Progenitor cell of endocrine pancreas (in vitro differentiated cells): Measurements from ENCODE around the gene TEX264. TPM values are rescaled to one million over a fixed set of nuclear protein-coding genes. Genes with fewer than 3 reads are reported as not detected.

ENCODE experiments used
- DNase-seq: peaks from one replicate; pipeline ENCODE4 v3.0.0; 2021; ENCODE audit warnings: low spot score; ENCODE audit not compliant: unreplicated experiment
- H3K27ac Mint-ChIP-seq: 2 replicates; pipeline ENCODE4 v1.8.0; 2021; ENCODE audit warnings: mild to moderate bottlenecking, moderate library complexity, mixed read lengths
- H3K27me3 Mint-ChIP-seq: 2 replicates; pipeline ENCODE4 v1.8.0; 2021; ENCODE audit warnings: mixed read lengths
- H3K36me3 Mint-ChIP-seq: 2 replicates; pipeline ENCODE4 v1.8.0; 2022; ENCODE audit warnings: mixed read lengths; ENCODE audit not compliant: insufficient read depth
- H3K4me1 Mint-ChIP-seq: 2 replicates; pipeline ENCODE4 v1.8.0; 2021; ENCODE audit warnings: low read depth, mixed read lengths
- H3K4me3 Mint-ChIP-seq: 2 replicates; pipeline ENCODE4 v1.8.0; 2021; ENCODE audit warnings: low read depth, mild to moderate bottlenecking, moderate library complexity, mixed read lengths
- H3K9me3 Mint-ChIP-seq: 2 replicates; pipeline ENCODE4 v1.8.0; 2021; ENCODE audit warnings: low read depth, mixed read lengths
- total RNA-seq: library from RNA; stranded (reverse); gene quantifications from 2 replicates; pipeline ENCODE4 v1.2.1, GENCODE V29; 2021
- TF ChIP-seq, protein P1 (sequence below): fragments of 200-600 bp; sonication (generic); IDR thresholded peaks from one replicate; pipeline ENCODE4 v1.5.0; 2021; ENCODE audit warnings: antibody characterized with exemption, mild to moderate bottlenecking; ENCODE audit not compliant: unreplicated experiment

The TEX264 gene
- total RNA-seq, 1 donor from 2014 or later = 29.6 TPM

DNA sequence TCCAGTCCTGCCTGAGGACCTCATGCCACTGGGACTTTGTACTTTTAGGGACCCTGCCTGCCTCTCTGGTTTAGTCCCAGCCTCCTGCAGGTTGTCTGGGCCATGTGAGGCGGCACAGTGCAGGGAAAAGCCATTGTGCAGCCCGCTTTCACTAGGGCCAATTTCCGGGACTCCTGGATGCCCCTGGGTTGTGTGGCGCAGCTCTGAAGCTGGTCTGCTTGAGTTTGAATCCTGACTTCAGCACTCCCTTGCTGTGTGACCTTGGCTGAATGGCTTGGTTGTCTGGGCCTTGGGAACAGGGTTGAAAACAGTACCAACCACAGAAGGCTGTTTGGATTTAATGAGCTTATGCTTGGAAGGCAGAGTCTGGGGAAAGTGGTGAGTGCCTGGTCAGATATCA, 8.3 kb downstream of the TEX264 start:
- H3K4me1 Mint-ChIP-seq = no peaks in the 10 kb centered on the region
- TF ChIP-seq, protein P1, sequence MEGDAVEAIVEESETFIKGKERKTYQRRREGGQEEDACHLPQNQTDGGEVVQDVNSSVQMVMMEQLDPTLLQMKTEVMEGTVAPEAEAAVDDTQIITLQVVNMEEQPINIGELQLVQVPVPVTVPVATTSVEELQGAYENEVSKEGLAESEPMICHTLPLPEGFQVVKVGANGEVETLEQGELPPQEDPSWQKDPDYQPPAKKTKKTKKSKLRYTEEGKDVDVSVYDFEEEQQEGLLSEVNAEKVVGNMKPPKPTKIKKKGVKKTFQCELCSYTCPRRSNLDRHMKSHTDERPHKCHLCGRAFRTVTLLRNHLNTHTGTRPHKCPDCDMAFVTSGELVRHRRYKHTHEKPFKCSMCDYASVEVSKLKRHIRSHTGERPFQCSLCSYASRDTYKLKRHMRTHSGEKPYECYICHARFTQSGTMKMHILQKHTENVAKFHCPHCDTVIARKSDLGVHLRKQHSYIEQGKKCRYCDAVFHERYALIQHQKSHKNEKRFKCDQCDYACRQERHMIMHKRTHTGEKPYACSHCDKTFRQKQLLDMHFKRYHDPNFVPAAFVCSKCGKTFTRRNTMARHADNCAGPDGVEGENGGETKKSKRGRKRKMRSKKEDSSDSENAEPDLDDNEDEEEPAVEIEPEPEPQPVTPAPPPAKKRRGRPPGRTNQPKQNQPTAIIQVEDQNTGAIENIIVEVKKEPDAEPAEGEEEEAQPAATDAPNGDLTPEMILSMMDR = no peak
- DNase-seq = no peak
- no peaks in the 10 kb centered on the region for H3K27me3 Mint-ChIP-seq
- no peaks in the 10 kb centered on the region for H3K9me3 Mint-ChIP-seq
- peaks cover 2% of the 10 kb centered on the region for H3K36me3 Mint-ChIP-seq
- H3K27ac Mint-ChIP-seq = no peak overlapping the region
- H3K4me3 Mint-ChIP-seq = no peak overlapping the region

DNA sequence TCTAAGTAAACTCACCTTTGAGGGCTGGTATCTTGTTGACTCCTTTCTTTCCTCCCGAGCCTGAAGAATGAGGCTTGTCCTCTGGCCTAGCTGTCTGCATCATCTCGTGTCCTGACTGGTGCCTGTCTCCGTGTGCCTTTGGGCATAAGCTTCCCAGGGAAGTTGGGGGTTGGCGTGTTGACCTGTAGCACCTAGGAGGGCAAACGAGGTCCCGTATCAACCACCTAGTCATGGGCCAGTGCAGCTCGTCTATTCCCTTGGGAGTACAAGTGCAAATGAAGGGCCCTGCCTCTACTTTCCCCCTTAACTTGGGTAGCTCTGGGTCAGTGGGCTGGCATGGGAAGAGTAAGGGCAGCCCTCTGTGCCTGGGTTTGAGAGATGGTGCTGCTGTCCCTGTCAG, 8.7 kb downstream of the TEX264 start:
- no peak for DNase-seq
- no peaks in the 10 kb centered on the region for H3K4me1 Mint-ChIP-seq
- no peaks in the 10 kb centered on the region for H3K9me3 Mint-ChIP-seq
- TF ChIP-seq, protein P1 = no peak
- no peaks in the 10 kb centered on the region for H3K27me3 Mint-ChIP-seq
- H3K4me3 Mint-ChIP-seq = no peak overlapping the region
- H3K36me3 Mint-ChIP-seq = peaks cover 2% of the 10 kb centered on the region
- H3K27ac Mint-ChIP-seq = no peak overlapping the region

DNA sequence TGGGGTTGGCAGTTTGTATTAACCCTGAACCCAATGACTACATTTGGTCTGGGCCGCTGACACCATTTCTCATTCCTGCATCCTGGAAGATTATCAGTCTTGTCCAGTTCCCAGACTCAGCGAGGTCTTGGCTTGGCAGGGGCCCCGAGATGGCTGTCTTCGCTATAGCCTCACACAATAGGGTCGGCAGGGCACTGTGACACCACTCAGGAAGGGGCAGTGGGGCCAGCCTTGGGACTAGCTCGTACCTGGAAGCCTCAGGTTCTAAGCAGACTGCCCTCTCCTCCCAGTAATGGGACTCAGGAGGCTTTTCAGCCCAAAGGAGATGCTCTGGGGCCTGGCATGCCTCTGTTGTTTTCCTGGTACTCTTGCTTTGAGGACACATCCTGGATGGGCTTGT, 9.1 kb downstream of the TEX264 start:
- H3K36me3 Mint-ChIP-seq = no peaks in the 10 kb centered on the region
- TF ChIP-seq, protein P1 = no peak
- no peaks in the 10 kb centered on the region for H3K4me1 Mint-ChIP-seq
- DNase-seq = no peak
- H3K4me3 Mint-ChIP-seq = no peak overlapping the region
- no peaks in the 10 kb centered on the region for H3K27me3 Mint-ChIP-seq
- H3K9me3 Mint-ChIP-seq = no peaks in the 10 kb centered on the region
- no peak overlapping the region for H3K27ac Mint-ChIP-seq

DNA sequence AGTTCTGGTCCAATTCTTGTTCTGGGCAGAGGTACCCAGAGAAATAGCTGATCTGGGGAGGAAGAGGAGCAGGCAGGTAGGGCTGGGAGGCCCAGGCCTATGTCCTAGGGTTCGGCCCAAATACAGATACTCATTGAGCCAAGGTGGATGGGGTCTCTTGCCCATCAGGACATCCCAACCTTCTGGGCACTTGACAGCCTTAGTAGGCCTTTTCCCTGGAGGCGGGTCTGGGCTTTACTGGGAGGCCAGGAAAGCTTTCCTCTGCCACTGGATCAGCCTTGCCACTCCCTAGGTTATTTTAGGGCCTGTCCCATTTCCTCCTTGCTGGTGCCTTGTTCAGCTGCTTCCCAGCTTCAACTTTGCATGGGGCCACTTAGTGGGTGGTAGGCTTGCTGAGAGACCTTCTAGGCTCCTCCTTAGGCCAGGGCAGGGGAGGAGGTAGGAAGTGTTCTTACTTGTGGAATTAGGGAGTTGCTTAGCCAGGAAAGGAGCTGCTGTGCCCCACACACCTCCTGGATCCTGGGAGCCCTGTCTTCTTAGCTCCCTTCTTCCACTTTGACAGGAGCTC, 9.7 kb downstream of the TEX264 start:
- Mint-ChIP-seq H3K27ac (no peak overlapping the region), H3K36me3 (peaks cover 3% of the 10 kb centered on the region), H3K9me3 (no peaks in the 10 kb centered on the region), H3K4me3 (no peak overlapping the region), H3K27me3 (no peaks in the 10 kb centered on the region), H3K4me1 (no peaks in the 10 kb centered on the region)
- TF ChIP-seq, protein P1 = no peak
- DNase-seq = no peak

DNA sequence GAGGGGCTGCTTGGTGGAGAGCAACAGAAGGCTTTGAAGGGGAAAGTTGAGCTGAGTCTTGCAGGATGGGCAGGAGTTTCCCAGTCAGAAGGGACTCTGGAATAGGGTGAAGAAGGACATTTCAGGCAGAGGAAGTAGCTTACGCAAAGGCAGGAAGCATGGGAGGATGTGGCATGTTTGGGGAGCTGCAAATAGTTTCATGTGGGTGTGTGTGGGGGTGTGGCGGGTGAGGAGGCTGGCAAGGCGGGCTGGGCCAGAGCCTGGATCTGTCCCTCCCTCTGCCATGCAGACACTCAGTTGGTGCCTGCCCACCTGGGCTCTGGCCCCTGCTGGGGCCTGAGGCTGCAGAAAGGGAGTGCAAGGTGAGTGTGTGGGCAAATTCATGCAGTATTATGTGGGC, 10.4 kb downstream of the TEX264 start:
- Mint-ChIP-seq H3K27ac (no peak overlapping the region), H3K4me3 (no peak overlapping the region), H3K9me3 (no peaks in the 10 kb centered on the region), H3K27me3 (no peaks in the 10 kb centered on the region), H3K4me1 (no peaks in the 10 kb centered on the region), H3K36me3 (peaks cover 4% of the 10 kb centered on the region)
- TF ChIP-seq, protein P1 = no peak
- DNase-seq = no peak
